Measurements from ENCODE around the gene ECEL1.
"Not testable (repeated sequence)": the region's sequence is repeated elsewhere in the genome, so short reads cannot be mapped to it uniquely, and the experiment has no call there.

ECEL1 gene

DNA sequence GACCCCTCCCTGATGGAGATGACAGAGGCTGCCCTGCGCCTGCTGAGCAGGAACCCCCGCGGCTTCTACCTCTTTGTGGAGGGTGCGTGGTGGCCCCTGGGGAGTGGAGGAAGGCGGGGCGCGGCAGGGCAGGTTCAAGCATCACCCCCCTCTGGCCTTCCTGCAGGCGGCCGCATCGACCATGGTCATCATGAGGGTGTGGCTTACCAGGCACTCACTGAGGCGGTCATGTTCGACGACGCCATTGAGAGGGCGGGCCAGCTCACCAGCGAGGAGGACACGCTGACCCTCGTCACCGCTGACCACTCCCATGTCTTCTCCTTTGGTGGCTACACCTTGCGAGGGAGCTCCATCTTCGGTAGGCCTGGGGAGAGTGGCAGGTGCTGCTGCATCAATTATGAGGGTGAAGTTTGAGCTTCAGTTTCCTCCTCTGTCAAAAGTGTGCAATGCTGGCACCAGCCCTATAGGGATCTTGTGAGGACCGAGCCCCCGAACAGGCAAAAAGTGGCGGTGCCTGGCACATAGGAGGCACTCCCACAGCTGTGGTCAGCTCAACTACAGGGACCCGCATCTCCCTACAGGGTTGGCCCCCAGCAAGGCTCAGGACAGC, 29.5 kb downstream of the ECEL1 start:
- no peak for DNase-seq

DNA sequence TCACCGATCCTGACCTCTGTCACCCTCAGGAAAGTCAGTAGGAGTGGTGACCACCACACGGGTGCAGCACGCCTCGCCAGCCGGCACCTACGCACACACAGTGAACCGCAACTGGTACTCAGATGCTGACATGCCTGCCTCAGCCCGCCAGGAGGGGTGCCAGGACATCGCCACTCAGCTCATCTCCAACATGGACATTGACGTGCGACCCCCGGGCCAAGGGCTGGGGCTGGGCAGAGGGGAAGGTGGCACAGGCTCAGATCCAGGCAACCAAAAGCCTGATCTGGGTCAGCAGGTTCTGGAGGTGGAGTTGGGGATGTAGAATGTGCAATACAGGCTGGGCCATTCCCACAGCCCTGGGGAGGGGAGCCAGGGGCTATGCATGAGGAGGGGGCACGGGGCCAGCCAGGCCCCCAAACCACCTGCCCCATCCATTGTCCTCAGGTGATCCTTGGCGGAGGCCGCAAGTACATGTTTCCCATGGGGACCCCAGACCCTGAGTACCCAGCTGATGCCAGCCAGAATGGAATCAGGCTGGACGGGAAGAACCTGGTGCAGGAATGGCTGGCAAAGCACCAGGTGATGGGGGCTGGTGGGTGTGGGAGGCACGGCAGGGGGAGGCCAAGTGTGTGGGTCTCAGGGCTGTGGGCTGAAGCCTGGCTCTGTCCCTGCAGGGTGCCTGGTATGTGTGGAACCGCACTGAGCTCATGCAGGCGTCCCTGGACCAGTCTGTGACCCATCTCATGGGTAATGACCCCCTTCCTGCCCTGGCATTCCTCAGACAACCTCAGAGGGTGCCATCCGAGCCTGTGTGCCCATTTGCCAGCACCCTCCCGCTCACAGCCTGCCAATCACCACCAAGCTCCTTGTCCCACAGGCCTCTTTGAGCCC, 30.3 kb downstream of the ECEL1 start:
- no peak for DNase-seq

DNA sequence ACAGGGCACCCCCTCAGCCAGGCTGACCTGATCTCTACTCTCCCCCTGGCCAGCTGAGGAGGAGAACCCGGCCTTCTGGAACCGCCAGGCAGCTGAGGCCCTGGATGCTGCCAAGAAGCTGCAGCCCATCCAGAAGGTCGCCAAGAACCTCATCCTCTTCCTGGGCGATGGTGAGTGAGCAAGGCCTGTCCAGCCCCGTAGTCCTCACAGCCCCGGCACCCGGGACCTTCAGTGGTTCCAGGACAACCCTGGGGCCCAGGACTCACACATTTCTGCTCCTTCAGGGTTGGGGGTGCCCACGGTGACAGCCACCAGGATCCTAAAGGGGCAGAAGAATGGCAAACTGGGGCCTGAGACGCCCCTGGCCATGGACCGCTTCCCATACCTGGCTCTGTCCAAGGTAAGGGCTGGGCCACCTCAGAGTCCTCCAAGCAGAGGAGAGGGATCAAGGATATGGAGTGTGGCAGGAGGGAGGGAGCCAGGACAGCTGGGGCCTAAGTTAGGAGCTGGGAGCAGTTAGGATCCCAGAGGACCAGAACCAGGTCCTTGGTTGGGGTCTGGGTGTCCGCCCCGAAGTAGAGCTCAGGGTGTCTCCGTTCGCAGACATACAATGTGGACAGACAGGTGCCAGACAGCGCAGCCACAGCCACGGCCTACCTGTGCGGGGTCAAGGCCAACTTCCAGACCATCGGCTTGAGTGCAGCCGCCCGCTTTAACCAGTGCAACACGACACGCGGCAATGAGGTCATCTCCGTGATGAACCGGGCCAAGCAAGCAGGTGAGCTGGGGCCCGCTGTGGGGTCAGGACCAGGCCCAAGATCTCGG, 31.1 kb downstream of the ECEL1 start:
- DNase-seq = no peak

GRCh38 chr2:232455426-232456255, 32.0 kb downstream of the ECEL1 start, which contains the start of gene ALPI:
TSS of gene ALPI (plus strand) at chr2:232456153. CDS start at chr2:232456200, 47 bp downstream.
- DNase-seq = no peak

DNA sequence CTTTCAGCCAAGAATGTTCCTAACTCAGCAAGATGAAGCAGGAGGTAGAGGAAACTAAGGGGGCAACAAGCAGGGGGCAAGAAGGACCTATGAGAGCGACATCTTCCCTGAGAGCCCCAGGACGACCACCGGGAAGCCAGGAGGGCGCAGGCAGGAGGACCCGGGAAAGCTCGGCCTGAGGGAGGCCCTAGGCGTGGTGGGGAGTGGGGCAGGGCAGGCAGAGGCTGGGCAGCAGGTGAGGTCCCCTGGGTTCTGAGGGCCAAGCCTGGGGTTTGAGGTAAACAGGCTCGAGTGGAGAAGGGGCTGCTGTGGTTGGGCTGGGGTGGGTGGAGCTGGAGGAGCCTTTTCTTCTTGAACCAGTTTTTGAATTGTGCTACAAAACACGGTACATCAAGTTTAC, 33.0 kb downstream of the ECEL1 start:
- DNase-seq = no peak

- DNase-seq = not testable (repeated sequence)
Observed at GRCh38 chr2:232451645-232452044, 36.0 kb downstream of the ECEL1 start.

DNA sequence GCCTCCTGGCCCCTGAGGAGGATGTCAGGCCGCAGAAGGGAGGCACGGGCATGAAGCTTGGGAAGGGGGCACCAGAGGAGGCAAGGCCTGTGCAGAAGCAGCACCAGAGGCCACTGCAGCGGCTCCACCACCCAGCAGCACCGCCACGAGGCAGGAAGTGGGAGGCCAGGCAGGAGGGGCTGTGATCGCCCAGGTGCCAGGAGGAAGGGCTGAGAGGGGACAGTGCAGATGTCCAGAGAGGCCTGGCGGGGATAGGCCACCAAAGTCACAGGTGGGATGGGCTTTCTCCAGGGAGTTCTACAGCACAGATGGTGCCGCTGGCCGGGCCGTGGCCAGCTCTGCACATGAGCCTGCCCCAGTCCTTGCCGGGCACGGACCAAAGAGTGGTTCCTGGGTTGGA, 37.7 kb downstream of the ECEL1 start:
- no peak for DNase-seq

GRCh38 chr2:232448304-232448690, 39.3 kb downstream of the ECEL1 start:
- no peak for DNase-seq

DNA sequence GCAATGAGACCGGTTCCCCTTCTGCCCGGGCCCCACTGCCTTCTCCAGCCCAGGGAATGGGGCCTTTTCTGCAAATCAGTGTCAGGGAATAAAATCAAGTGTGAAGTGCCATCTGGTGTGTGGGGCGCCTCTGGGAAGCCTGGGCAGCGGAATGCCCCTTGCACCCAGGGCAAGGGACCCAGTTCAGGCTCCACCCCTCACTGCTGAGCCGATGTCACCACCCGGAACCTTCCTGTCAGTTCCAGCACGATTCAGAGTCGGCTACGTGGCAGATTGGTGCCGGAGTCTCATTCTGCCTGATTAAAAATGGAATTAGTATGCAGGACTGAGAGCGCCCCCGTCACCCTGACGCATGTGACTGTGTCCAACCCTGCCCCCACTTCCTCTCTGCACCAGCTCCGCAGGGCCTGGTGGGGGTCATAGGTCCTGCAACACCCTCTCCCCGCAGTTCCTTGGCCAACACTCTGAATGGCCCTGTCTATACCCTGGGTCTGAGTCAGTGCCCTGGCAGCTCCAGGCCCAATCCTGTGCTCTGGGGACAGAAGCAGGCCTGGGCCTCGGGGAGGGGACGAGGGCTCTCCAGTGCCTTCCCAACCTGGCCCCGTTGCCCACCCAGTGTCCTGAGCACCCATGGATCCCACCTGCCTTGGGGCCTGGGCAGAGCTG, 39.9 kb downstream of the ECEL1 start:
- no peak for DNase-seq

GRCh38 chr2:232447091-232447620, 40.5 kb downstream of the ECEL1 start:
- DNase-seq = no peak

DNA sequence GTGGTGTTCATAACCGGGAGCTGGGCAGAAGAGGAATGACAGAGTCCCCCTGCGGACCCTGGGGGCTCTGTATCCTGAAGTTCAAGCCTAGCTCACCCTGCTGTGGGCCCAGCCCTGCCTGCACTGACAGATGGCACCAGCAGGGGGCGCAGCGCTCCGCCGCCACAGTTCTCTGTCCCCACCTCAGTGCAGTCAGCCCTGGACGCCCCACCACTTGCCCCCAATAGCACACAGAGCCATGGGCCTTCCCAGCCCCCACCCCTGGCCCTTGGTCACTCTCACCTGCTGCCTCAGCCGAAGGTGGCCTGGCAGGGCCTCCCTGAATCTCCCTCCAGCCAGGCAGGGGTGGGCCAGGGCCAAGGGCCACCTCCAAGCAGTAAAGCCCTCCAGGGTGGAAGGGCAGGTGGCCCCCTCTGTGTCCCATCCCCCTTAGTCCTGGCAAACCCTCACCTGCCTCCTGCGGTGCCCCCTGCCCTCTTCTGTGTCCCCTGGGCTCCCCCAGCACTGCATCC, 41.3 kb downstream of the ECEL1 start:
- DNase-seq = not testable (repeated sequence)

- not testable (repeated sequence) for DNase-seq
Observed at GRCh38 chr2:232445149-232445885, 42.3 kb downstream of the ECEL1 start.

GRCh38 chr2:232444409-232445148, 43.1 kb downstream of the ECEL1 start:
- DNase-seq = no peak

GRCh38 chr2:232443669-232444408, 43.8 kb downstream of the ECEL1 start:
- not testable (repeated sequence) for DNase-seq

DNA sequence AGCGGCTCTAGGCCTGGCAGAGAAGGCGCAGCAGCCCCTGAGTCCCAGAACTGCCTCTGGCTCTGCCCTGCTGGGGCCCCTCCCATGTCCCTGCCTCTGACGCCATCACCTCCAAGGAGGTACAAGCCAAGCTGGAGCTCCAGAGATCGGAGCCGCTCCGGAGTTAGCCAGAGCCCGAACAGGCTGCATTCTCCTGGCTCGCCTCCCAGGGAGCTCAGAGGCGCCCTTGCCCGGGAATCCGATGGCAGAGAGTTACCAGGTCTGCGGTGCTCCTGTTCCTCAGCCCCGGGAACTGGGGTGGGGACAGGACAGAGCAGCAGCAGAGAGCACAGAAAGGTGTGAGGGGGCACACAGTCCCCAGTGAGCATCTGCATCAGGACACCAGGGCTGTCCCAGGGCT, 44.6 kb downstream of the ECEL1 start:
- not testable (repeated sequence) for DNase-seq

GRCh38 chr2:232442431-232442830, 45.2 kb downstream of the ECEL1 start:
- not testable (repeated sequence) for DNase-seq

- DNase-seq = not testable (repeated sequence)
Observed at GRCh38 chr2:232441922-232442321, 45.7 kb downstream of the ECEL1 start.

DNA sequence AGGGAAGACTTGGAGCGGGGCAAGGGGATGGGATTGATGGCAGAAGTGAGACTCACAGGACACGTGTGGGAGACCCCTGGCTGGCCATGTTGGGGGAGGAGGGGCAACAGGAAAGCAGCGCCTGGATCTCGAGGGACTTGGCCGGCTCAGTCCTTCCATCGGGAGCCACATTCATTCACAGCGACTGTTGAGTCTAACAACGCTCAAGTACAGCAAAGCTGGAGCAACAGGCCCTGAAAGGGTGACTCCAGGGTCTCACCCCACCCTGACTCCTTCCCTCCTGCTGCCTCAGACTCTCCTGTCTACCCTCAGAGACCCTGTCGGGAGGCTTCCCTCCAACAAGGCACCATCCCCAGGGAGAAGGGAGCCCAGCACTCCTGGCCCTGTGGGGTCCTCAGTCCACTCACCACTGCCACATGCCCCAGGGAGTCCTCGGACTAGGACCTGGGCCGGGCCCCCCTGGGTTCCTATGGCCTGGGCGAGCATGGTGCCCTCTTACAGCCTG, 46.4 kb downstream of the ECEL1 start:
- no peak for DNase-seq

Measured in DMS79 treated with DMSO at 0.1 percent for 48 hours (cell line).